ENCODE measurements around the gene TPMT. TPM values are rescaled to one million over a fixed set of nuclear protein-coding genes. Genes with fewer than 3 reads are reported as not detected.
A peak's percentile ranks its signal among the peaks of the same experiment; 100 is the strongest.

The TPMT gene
- total and polyA plus RNA-seq, 2 of the 13 experiments (the other 11 are each of a cell fraction or from before 2014, with no cell fraction given): 11.1 to 22.8 TPM

- TF ChIP-seq, protein P1, sequence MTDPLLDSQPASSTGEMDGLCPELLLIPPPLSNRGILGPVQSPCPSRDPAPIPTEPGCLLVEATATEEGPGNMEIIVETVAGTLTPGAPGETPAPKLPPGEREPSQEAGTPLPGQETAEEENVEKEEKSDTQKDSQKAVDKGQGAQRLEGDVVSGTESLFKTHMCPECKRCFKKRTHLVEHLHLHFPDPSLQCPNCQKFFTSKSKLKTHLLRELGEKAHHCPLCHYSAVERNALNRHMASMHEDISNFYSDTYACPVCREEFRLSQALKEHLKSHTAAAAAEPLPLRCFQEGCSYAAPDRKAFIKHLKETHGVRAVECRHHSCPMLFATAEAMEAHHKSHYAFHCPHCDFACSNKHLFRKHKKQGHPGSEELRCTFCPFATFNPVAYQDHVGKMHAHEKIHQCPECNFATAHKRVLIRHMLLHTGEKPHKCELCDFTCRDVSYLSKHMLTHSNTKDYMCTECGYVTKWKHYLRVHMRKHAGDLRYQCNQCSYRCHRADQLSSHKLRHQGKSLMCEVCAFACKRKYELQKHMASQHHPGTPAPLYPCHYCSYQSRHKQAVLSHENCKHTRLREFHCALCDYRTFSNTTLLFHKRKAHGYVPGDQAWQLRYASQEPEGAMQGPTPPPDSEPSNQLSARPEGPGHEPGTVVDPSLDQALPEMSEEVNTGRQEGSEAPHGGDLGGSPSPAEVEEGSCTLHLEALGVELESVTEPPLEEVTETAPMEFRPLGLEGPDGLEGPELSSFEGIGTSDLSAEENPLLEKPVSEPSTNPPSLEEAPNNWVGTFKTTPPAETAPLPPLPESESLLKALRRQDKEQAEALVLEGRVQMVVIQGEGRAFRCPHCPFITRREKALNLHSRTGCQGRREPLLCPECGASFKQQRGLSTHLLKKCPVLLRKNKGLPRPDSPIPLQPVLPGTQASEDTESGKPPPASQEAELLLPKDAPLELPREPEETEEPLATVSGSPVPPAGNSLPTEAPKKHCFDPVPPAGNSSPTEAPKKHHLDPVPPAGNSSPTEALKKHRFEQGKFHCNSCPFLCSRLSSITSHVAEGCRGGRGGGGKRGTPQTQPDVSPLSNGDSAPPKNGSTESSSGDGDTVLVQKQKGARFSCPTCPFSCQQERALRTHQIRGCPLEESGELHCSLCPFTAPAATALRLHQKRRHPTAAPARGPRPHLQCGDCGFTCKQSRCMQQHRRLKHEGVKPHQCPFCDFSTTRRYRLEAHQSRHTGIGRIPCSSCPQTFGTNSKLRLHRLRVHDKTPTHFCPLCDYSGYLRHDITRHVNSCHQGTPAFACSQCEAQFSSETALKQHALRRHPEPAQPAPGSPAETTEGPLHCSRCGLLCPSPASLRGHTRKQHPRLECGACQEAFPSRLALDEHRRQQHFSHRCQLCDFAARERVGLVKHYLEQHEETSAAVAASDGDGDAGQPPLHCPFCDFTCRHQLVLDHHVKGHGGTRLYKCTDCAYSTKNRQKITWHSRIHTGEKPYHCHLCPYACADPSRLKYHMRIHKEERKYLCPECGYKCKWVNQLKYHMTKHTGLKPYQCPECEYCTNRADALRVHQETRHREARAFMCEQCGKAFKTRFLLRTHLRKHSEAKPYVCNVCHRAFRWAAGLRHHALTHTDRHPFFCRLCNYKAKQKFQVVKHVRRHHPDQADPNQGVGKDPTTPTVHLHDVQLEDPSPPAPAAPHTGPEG (CRISPR knock-in tag; IDR thresholded peaks at IDR 0.05): peak; percentile 74; the same call in 1 of the 2 replicates
- TF ChIP-seq RFX5 (IDR thresholded peaks at IDR 0.05; ENCODE audit: low read depth, low read length) (no peak), MLLT10 (CRISPR knock-in tag; IDR thresholded peaks at IDR 0.05) (no peak; the same call in 1 of the 2 replicates), ZNF772 (CRISPR knock-in tag; IDR thresholded peaks at IDR 0.05) (peak; percentile 85), ZBTB44 (CRISPR knock-in tag; IDR thresholded peaks at IDR 0.05) (no peak), XRCC5 (optimal IDR thresholded peaks at IDR 0.05; ENCODE audit: low read length) (peak; percentile 9), NR2C2 (CRISPR knock-in tag; IDR thresholded peaks at IDR 0.05; ENCODE audit: borderline replicate concordance) (peak; percentile 89), PCBP1 (IDR thresholded peaks at IDR 0.05; ENCODE audit: borderline replicate concordance, low read depth, low read length) (0 out of 2 replicates have a peak, but pooled peaks have one; percentile 58), PHB2 (IDR thresholded peaks at IDR 0.05; ENCODE audit: partially characterized antibody) (no peak), ERF (CRISPR knock-in tag; IDR thresholded peaks at IDR 0.05) (peak; percentile 38), ZNF550 (CRISPR knock-in tag; IDR thresholded peaks at IDR 0.05; ENCODE audit: borderline replicate concordance) (no peak), ZBTB14 (CRISPR knock-in tag; IDR thresholded peaks at IDR 0.05) (peak; percentile 66), ZNF709 (CRISPR knock-in tag; IDR thresholded peaks at IDR 0.05) (no peak; the same call in 1 of the 2 replicates)
- TF ChIP-seq, protein P2, sequence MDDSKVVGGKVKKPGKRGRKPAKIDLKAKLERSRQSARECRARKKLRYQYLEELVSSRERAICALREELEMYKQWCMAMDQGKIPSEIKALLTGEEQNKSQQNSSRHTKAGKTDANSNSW (CRISPR knock-in tag; IDR thresholded peaks at IDR 0.05; ENCODE audit: borderline replicate concordance): no peak
- TF ChIP-seq, protein P3, sequence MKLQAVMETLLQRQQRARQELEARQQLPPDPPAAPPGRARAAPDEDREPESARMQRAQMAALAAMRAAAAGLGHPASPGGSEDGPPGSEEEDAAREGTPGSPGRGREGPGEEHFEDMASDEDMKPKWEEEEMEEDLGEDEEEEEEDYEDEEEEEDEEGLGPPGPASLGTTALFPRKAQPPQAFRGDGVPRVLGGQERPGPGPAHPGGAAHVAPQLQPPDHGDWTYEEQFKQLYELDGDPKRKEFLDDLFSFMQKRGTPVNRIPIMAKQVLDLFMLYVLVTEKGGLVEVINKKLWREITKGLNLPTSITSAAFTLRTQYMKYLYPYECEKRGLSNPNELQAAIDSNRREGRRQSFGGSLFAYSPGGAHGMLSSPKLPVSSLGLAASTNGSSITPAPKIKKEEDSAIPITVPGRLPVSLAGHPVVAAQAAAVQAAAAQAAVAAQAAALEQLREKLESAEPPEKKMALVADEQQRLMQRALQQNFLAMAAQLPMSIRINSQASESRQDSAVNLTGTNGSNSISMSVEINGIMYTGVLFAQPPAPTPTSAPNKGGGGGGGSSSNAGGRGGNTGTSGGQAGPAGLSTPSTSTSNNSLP (IDR thresholded peaks at IDR 0.05; ENCODE audit: low read depth, low read length): no peak; the same call in 1 of the 2 replicates
Observed at GRCh38 chr6:18155150-18155863, 430 bp upstream of the TPMT start, which contains the start of gene KDM1B (continued).

All from HepG2 (cell line).